GM06990 (cell line): ENCODE data around the gene CCDC148.
A peak's percentile ranks its signal among the peaks of the same experiment; 100 is the strongest.
"Not testable (repeated sequence)": the region's sequence is repeated elsewhere in the genome, so short reads cannot be mapped to it uniquely, and the experiment has no call there.

Source experiments
- DNase-seq: peaks from one replicate; pipeline ENCODE4 v3.0.0-alpha.2; 2011; ENCODE audit not compliant: insufficient read length; ENCODE audit errors: extremely low read depth
- H3K27me3 ChIP-seq: replicated peaks from 2 replicates; pipeline ENCODE4 v1.6.0; 2011; ENCODE audit warnings: low read length; ENCODE audit not compliant: control insufficient read depth, insufficient read depth
- H3K36me3 ChIP-seq: 2 replicates; pipeline ENCODE4 v1.5.1; 2011; ENCODE audit warnings: low read length; ENCODE audit not compliant: control insufficient read depth, insufficient read depth
- H3K4me3 ChIP-seq: replicated peaks from 2 replicates; pipeline ENCODE4 v1.5.1; 2011; ENCODE audit warnings: low read depth, mild to moderate bottlenecking, control low read depth, low read length
- CTCF ChIP-seq: IDR thresholded peaks from 2 replicates; pipeline ENCODE4 v1.5.1; 2011; ENCODE audit warnings: low read length, control low read depth, mild to moderate bottlenecking, inconsistent platforms; ENCODE audit not compliant: insufficient read depth, poor library complexity, severe bottlenecking

CCDC148 gene

GRCh38 chr2:158458617-158458920 is 2.0 kb upstream of the CCDC148 start:
- DNase-seq: no peak
- Histone ChIP-seq H3K4me3 (peak overlapping the region; percentile 93), H3K27me3 (peaks cover 1% of the 10 kb centered on the region; the same call in 1 of the 2 replicates), H3K36me3 (no peaks in the 10 kb centered on the region)
- no peak for TF ChIP-seq CTCF

DNA sequence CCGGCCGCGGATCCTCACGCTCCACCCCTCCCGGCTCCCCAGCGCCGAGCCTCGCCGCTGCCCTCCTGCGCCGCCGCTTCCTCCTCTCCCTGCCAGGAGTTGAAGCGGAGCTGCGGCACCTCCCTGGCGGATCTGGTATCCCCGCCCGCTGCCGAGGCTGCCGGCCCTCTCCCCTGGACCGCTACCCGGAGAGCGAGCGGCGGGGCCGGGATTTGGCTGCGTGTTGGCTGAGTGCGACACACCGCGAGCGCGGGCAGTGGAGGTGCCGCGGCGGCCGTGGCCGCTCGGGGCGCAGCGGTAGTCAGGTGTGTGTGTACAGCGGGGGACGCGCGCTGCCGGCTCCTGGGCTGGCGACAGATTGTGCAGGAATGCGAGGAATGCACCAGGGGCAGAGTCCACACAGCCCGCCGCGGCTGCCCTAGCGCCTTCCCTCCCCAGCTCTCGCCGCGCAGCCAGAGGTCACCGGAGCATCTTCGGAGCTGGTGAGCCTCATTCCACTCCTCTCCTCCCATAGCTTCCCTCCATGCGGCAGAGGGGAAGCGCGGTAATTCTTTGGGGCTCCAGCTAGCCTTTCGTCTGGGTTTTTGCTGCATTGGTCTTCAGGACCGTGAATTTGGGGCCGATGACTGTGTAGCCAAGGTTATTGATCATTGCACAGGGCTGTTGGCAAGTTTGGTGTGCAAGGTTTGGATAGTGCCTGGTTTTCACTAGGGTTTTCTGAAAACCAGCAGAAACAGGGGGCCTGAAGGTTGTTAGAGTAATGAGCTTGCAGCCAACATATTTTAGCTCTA is 1.5 kb upstream of the CCDC148 start:
- TF ChIP-seq CTCF: no peak
- Histone ChIP-seq H3K4me3 (peak overlapping the region; percentile 93), H3K27me3 (peaks cover 1% of the 10 kb centered on the region; the same call in 1 of the 2 replicates), H3K36me3 (no peaks in the 10 kb centered on the region)
- peak; percentile 85 for DNase-seq

GRCh38 chr2:158457092-158457825 is 706 bp upstream of the CCDC148 start:
- Histone ChIP-seq H3K27me3 (peaks cover 1% of the 10 kb centered on the region; the same call in 1 of the 2 replicates), H3K36me3 (no peaks in the 10 kb centered on the region), H3K4me3 (peak overlapping the region; percentile 93)
- peak; percentile 83 for DNase-seq
- peak; percentile 1 for TF ChIP-seq CTCF

- TF ChIP-seq CTCF: no peak
- no peak for DNase-seq
- Histone ChIP-seq H3K27me3 (no peaks in the 10 kb centered on the region), H3K36me3 (no peaks in the 10 kb centered on the region), H3K4me3 (no peak overlapping the region)
Observed at GRCh38 chr2:158443606-158444005, 12.9 kb downstream of the CCDC148 start.

- DNase-seq, H3K27me3 ChIP-seq, H3K36me3 ChIP-seq, H3K4me3 ChIP-seq: not testable (repeated sequence)
Observed at GRCh38 chr2:158439062-158439461, 17.5 kb downstream of the CCDC148 start.

GRCh38 chr2:158433716-158434115 is 22.8 kb downstream of the CCDC148 start:
- not testable (repeated sequence) for H3K27me3 ChIP-seq, DNase-seq, H3K36me3 ChIP-seq, H3K4me3 ChIP-seq
